Erythroblast (primary cell): ENCODE results near the gene MRPS23.

Experiments
- GATA1 ChIP-seq: IDR thresholded peaks from 2 replicates; pipeline ENCODE4 v1.6.1; 2011; ENCODE audit warnings: low read depth, mild to moderate bottlenecking, control low read depth, low read length, moderate library complexity
- POLR2A ChIP-seq: IDR thresholded peaks from 2 replicates; pipeline ENCODE4 v1.6.1; 2011; ENCODE audit warnings: mild to moderate bottlenecking, low read length

DNA sequence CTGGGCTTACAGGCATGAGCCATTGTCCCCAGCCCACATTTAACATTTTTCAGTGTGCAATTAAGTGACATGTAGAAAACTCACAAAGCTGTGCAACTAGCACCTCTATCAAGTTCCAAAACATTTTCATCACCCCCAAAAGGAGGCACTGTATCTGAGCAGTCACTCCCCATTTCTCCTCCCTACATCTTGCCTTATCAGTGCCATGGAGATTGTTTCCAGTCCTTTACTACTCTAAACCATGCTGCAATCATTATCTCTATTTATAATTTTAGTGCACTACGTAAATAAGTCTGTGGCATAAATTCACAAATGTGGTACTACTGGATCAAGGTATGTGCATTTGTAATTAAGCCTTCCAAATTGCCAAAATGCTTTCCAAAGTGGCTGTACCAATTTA, 7.6 kb downstream of the MRPS23 start:
- TF ChIP-seq POLR2A (no peak), GATA1 (no peak)
